Occipital lobe (tissue), 2 donors: ENCODE data around the gene CRY1. TPM values are rescaled to one million over a fixed set of nuclear protein-coding genes. Genes with fewer than 3 reads are reported as not detected.
"Not testable (repeated sequence)": the region's sequence is repeated elsewhere in the genome, so short reads cannot be mapped to it uniquely, and the experiment has no call there.

ENCODE experiments used
- DNase-seq: peaks from one replicate; lab custom pipeline; 2025; lab: John Stamatoyannopoulos, UW
- total RNA-seq: library from RNA; depleted of rRNA; stranded (reverse); fragments of >200 nt; gene quantifications from one replicate; pipeline ENCODE4 v1.2.3, GENCODE V29; 2014

The CRY1 gene
- total RNA-seq, 1 donor from 2014 or later = 39.3 TPM

- DNase-seq = no peak
These were observed 26.7 kb downstream of the CRY1 start for GRCh38 chr12:107066691-107067090.

GRCh38 chr12:107064687-107065086 lies 28.7 kb downstream of the CRY1 start:
- no peak for DNase-seq

GRCh38 chr12:107064243-107064642 lies 29.1 kb downstream of the CRY1 start:
- DNase-seq = no peak

- DNase-seq = no peak
These were observed 35.2 kb downstream of the CRY1 start for GRCh38 chr12:107058190-107058589.

GRCh38 chr12:107057071-107057834 lies 36.1 kb downstream of the CRY1 start:
- DNase-seq = no peak

GRCh38 chr12:107053709-107054108 lies 39.6 kb downstream of the CRY1 start:
- no peak for DNase-seq

GRCh38 chr12:107045186-107045585 lies 48.2 kb downstream of the CRY1 start:
- DNase-seq = no peak

GRCh38 chr12:107042801-107043200 lies 50.5 kb downstream of the CRY1 start:
- no peak for DNase-seq

GRCh38 chr12:107035733-107036132 lies 57.6 kb downstream of the CRY1 start:
- no peak for DNase-seq

GRCh38 chr12:107033758-107034739 lies 59.3 kb downstream of the CRY1 start:
- DNase-seq = no peak

- no peak for DNase-seq
These were observed 61.1 kb downstream of the CRY1 start for GRCh38 chr12:107032266-107032665.

GRCh38 chr12:107031061-107031460 lies 62.3 kb downstream of the CRY1 start:
- no peak for DNase-seq

- DNase-seq = no peak
These were observed 64.3 kb downstream of the CRY1 start for GRCh38 chr12:107029081-107029480.

- DNase-seq = no peak
These were observed 65.7 kb downstream of the CRY1 start for GRCh38 chr12:107027636-107028053.

GRCh38 chr12:107026806-107027635 lies 66.3 kb downstream of the CRY1 start:
- no peak for DNase-seq

- DNase-seq = not testable (repeated sequence)
These were observed 67.0 kb downstream of the CRY1 start for GRCh38 chr12:107026356-107026755.

- no peak for DNase-seq
These were observed 67.7 kb downstream of the CRY1 start for GRCh38 chr12:107025671-107026070.

GRCh38 chr12:107019546-107019945 lies 73.8 kb downstream of the CRY1 start:
- DNase-seq = no peak

GRCh38 chr12:107017042-107017441 lies 76.3 kb downstream of the CRY1 start:
- no peak for DNase-seq

- no peak for DNase-seq
These were observed 79.3 kb downstream of the CRY1 start for GRCh38 chr12:107014055-107014454.

- DNase-seq = no peak
These were observed 80.5 kb downstream of the CRY1 start for GRCh38 chr12:107012736-107013425.
